Measurements from ENCODE around the gene RASA3.
"Not testable (repeated sequence)": the region's sequence is repeated elsewhere in the genome, so short reads cannot be mapped to it uniquely, and the experiment has no call there.

Gene RASA3

DNA sequence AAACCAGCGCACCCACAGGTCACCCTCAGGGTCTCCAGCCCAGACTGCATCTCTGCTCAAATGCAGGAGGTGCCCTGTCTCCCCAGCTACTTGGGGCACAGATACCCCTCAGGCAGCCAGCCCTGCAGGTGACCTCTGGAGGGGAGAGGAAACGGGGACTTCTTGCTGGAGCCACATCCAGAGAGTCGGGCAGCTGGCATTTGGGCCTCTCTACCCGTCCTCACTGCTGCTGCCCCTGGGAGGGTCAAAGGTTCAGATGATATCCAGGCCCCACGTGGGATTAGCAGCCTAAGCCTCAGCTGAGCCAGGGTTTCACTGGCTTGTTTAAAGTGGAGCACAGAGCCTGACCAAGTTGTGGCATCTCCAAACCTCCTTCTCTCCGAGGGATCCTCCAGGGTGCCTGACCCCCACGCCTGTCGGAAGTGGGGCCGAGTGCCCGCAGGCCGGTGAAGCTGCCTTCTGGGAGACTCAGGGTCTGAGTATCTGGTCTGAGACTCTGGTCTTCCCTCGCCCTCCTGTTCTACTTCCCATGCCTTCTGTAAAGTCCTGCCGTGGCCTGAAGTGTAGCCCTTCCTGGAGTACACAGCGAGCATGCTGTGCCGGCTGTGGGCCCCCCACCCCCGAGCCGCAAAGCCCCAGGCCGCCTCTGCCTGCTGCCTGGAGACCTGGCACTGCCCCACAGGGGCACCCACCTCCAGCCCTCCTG, 2.1 kb downstream of the RASA3 start:
- no peak for DNase-seq (ENCODE audit: low read depth, low spot score)
- H3K4me3 ChIP-seq (ENCODE audit: low read length), result peak overlapping the region; percentile 82

DNA sequence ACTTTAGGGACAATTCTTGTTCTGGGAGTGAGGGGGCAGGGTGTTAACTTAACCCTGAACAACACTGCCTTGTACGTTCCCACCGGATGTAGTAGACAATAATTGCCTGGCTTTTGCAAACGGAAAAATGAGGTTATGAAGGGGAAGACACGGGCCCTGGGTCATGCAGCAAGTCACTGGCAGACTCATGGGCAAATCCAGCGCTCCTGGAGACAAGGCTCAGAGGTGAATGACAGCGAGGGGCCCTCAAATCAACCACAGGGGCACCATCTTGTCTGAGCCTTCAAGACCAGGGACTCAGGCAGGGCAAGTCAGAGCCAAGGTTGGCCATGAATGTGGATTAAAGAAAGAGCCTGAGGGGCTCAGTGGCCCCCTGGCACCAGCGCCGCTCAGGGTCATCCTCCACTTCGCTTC, 2.8 kb downstream of the RASA3 start:
- peak; percentile 73 for DNase-seq (ENCODE audit: low read depth, low spot score)
- peak overlapping the region; percentile 82 for H3K4me3 ChIP-seq (ENCODE audit: low read length)

DNA sequence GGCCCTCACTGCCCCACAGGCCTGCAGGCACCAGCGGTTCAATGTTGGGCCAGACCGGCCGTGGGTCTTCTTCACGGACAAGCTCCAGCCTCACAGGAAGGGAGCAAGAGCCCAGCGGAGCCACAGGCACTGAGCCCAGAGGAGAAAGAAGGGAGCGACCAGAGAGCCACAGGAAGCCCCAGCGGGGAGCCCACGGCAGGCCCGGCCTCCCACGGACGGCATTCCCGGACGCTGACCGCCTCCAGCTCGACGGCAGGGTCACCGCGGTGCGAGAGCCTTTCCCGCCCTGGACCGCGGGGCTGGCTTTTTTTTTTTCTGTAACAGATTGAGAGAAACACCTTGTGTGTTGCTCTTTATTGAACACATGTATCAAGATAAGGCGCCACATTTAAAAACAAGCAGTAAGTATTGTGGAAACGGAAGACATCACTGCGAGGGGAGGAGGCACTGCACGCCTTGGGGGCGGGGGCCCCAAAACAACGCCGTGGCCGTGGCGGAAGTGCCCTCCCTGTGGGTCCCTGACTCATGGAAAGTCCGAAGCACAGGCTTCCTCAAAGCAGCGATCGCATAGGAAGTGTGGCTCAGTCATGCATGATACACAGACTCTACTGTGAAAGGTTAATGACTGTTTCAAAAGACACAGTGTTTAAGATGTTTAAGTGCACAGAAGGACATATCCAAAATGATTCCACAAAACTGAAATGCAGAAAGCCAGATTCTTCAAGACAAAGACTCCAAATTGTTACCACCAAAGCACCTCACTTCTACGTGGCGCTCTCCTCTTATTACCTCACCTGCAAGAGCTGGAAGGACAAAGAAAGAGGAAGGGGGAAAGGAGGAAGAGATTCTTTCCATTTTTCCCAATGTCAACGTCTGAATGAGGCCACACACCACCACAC, 3.5 kb downstream of the RASA3 start:
- DNase-seq (ENCODE audit: low read depth, low spot score), result peak; percentile 56

DNA sequence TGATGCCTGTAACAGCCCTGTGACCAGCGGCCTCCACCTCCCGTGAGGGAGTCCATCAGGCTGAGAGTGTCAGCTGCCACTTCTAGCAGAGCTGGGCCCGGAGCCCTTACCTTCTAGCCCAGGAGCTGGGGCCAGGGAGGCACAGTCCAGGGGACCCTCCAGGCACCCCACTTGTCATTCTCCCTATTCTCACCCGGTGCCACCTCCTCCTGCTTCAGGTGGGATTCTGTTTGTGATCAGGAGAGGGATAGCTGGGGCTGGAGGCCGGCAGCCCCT, 4.1 kb downstream of the RASA3 start:
- no peak for DNase-seq (ENCODE audit: low read depth, low spot score)
- no peak overlapping the region for H3K4me3 ChIP-seq (ENCODE audit: low read length)

More for the DNA sequence above, 3.5 kb downstream of the RASA3 start:
- H3K4me3 ChIP-seq (ENCODE audit: low read length), result peak overlapping the region; percentile 82

DNA sequence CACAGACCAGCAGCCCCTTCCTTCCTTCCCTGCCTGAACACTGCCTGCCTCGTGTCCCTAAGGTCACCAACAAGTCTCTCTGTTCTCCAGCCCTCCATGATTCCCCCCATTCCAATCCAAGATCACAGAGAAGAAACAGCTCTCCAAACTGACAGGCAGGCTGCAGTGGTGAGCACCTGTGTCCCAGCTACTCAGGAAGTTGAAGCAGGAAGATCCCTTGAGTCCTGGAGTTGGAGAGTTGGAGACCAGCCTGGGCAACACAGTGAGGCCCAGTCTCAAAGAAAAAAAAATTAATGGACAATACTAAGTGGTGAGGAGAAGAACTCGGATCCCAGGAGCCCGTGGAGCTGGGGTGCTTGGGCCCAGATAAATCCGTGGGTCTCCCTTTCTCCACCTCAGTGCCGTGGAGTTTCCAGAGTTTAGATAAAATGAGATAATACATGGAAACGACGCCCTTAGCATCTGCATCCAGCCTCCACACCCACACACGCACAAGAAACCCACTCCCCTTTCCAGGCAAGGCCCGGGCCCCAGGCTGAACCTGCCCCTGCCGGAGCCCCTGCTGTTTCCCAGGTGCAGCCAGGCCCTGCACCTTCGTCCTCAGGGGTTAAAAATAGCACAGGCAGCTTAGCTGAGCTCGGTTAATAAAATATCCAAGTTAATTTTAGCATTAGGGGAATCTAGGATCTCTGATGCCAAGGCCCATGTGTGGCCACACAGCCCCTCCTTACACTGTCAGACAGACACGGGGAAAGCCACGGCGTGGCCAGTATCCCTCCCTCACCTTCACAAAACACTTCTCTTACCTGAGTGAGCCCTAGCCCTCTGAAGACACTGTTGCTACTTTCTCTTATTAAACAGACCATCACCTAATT, 4.7 kb downstream of the RASA3 start:
- H3K4me3 ChIP-seq (ENCODE audit: low read length), result no peak overlapping the region
- no peak for DNase-seq (ENCODE audit: low read depth, low spot score)

DNA sequence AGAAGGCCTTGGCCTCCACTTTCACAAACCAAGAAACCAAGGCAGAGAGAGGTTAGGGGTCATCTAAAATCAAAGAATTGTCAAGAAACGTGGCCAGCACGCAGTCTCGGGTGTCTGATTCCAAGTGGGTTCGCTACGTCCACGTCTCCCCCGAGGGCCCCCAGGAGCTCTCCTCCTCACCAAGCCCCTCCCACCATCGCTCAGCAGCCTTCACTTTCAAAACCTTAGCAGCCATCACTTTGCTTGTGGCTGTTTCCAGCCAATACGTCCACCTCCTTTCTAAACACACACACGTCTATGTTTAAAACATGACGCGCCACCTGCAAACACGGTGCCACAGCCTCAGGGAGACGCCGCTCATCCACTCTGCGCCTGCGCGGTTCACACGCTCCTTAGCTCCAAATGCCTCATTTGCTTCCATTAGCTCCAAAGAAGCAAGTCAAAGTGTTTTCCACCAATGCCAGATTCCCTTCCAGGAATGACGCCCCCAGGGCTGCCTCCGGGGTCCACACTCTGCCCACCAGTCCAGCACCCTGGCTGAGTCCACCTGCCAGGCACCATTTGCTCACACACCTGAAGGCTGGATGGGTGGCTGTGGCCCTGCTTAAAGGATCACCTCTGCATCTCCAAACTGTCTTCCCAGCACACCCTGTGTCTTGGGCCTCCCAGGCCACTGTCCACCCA, 5.5 kb downstream of the RASA3 start:
- DNase-seq (ENCODE audit: low read depth, low spot score), result no peak
- no peak overlapping the region for H3K4me3 ChIP-seq (ENCODE audit: low read length)

DNA sequence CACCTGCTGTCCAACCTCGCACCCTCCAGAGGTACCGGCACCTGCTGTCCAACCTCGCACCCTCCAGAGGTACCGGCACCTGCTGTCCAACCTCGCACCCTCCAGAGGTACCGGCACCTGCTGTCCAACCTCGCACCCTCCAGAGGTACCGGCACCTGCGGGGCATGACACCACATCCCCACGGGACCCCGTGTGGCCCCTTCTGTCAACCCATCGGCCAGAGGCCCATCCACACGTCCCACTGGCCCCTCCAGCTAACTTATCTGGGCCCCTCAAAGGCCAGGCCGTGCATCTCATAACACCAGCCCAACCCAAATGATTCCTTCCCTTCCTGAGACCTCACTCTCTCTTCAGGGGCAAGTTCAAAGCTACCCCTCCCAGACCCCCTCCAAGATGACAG, 6.3 kb downstream of the RASA3 start:
- DNase-seq (ENCODE audit: low read depth, low spot score), result not testable (repeated sequence)

DNA sequence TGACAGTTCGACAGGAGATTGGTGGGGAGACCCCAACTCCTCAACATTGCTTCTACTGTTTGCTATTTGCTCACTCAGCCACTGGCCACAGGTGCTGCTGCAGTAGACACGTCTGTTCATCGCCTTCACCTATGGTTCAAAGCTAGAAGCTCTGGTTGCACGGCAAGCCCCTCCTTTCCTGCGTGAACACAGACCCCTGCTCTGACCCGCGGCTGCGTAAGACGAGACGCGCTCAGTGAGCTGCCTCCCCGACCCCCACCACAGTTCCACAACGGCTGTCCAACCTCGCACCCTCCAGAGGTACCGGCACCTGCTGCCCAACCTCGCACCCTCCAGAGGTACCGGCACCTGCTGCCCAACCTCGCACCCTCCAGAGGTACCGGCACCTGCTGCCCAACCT, 6.8 kb downstream of the RASA3 start:
- H3K4me3 ChIP-seq (ENCODE audit: low read length), result no peak overlapping the region
- DNase-seq (ENCODE audit: low read depth, low spot score), result no peak

More for the DNA sequence above, 6.3 kb downstream of the RASA3 start:
- not testable (repeated sequence) for H3K4me3 ChIP-seq (ENCODE audit: low read length)

DNA sequence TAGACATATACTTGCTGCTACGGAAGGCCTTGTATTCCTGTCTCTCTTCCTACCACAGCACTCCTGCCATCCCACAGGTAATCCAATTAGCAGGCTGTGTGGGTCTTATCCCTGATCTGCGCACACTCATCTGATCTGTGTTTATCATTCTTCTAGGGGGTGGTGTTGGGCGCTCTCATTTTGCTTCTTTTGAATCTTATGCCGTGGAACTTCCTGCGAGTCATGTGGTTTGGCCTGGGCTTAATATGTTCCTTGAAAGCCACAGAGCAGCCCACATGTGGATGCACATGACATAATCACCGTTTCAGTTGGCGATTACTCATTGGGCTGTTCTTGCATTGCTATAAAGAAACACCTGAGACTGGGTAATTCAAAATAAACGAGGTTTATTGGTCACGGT, 7.5 kb downstream of the RASA3 start:
- peak; percentile 84 for DNase-seq (ENCODE audit: low read depth, low spot score)

DNA sequence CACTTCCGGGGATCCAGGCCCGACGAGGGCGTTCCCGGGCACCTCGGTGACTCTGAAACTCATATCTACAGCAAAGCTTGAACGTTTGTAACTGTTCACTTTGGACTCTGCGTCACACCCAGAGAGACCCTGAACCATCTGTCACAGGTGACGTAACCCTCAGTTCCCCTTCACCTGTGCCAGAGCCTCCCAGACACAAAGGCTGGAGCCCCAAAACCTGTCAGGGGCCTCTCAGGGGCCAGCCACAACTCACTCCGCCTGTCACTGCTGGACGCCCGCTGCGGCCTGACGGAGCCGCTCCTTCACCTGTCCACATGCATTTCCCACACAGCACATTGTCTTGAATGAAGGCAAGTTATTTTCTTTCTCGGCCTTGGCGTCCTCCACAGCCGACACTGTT, 8.0 kb downstream of the RASA3 start:
- no peak for DNase-seq (ENCODE audit: low read depth, low spot score)
- H3K4me3 ChIP-seq (ENCODE audit: low read length), result no peak overlapping the region

More for the DNA sequence above, 7.5 kb downstream of the RASA3 start:
- no peak overlapping the region for H3K4me3 ChIP-seq (ENCODE audit: low read length)

DNA sequence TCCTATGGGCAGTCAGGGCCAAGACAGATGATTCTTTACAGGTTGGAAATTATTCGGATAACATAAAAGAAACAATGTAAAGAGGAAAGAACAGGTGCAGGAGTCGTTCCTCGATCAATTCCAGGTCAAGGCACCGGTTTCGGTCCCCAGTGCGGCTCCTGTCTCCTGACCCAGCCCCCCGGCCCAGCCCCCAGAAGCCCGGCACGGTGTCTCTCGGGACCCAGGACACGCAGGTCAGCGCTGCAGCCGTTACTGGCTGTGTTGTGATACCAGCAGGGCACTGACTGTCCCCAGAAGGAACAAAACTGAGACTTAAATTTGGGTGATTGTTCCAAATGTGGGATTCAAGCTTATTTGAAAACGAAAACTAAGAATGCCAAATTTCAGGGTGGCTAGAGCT, 8.5 kb downstream of the RASA3 start:
- no peak for DNase-seq (ENCODE audit: low read depth, low spot score)
- no peak overlapping the region for H3K4me3 ChIP-seq (ENCODE audit: low read length)

DNA sequence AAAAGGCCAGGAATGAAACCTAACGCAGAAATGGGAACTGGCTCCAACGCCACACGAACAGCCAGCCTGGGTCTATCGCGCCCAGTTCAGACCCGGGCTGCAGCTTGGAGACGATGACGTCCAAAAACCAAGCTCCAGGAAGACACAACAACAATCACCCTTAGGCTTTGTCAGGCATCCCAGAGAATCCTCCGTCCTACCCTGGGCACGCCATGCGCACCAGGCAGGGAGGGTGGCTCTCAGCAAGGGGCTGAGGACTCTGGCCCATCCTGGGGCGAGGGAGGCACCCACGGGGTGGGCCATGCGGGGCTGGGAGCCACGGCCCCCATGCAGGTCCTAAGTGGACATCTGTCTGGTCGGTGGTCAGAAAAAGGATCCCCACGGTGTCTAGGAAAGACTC, 9.0 kb downstream of the RASA3 start:
- DNase-seq (ENCODE audit: low read depth, low spot score), result no peak
- no peak overlapping the region for H3K4me3 ChIP-seq (ENCODE audit: low read length)

DNA sequence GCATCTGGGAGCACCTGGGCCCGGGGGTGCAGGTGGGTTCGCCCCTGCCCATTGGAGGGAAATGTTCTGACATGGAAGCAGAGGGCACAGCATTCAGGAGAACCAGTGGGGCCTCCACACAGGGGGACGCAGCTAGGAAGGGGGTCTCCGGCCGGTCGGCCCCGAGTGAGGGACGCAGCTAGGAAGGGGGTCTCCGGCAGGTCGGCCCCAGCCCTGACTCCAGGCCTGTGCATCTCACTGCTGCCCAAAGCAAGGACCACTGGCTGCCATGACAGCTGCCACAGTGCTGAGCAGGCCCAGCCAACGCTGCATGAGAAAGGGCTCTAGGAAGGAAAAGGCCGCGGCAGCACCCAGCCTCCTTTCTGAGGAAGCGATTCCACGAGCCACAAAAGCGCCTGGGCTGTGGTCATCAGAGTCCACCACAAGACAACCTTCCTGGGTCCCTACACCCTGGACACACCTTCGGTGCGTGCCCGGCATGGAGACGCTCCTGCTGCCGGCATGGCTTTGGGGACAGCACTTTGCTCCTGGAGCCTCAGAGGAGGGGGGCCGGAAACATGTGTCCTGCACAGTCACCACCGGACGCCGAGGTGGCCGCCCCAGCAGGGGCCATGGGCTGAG, 9.7 kb downstream of the RASA3 start:
- DNase-seq (ENCODE audit: low read depth, low spot score), result no peak
- no peak overlapping the region for H3K4me3 ChIP-seq (ENCODE audit: low read length)

DNA sequence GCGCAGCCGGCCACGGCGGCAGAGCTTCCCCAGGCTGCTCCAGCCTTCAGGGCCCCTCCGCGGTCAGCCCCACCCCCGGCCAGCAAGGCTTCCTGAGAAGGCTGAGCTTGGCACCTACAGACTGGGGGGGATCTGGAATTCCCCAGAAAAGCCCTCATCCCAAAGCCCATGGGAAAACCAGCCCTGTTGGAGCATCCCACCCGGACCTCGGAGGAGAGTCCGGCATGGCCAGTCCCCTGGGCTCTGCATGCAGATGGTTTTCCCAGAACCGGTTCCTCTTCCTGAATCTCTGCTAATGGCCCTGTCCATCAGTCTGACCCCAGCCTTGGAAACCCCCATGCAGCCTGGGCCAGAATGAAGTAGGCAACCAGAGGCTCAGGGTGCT, 10.3 kb downstream of the RASA3 start:
- no peak for DNase-seq (ENCODE audit: low read depth, low spot score)
- H3K4me3 ChIP-seq (ENCODE audit: low read length), result no peak overlapping the region

DNA sequence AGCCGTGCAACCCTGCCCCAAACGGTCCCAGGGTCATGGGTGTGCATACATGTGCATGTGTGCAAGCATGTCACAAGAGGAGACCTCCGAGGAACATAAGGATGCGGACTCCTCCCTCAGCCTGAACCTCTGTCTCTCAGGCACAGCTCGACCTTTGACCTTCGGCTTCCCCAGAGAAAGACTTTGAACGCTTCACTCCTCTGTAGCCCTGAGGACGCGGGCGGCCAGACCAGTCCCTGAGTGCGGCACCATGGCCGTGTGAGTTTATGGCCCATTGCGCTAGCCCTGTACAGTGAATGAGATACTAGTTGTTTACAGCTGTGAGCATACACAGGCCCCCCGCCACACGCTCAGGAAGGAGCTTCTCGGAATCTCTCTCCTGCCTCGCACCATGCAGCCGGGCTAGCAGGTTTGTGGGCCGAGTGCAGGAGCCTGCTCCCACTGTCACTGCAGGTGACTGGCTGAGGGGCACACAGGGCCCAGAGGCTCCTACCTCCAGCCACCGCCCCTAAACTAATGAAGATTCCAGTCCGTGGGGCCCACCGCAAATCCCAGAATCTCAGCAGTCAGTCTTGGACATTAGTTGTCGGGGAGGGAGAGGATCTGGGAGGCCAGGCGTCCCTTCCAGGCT, 10.8 kb downstream of the RASA3 start:
- DNase-seq (ENCODE audit: low read depth, low spot score), result no peak
- H3K4me3 ChIP-seq (ENCODE audit: low read length), result no peak overlapping the region

DNA sequence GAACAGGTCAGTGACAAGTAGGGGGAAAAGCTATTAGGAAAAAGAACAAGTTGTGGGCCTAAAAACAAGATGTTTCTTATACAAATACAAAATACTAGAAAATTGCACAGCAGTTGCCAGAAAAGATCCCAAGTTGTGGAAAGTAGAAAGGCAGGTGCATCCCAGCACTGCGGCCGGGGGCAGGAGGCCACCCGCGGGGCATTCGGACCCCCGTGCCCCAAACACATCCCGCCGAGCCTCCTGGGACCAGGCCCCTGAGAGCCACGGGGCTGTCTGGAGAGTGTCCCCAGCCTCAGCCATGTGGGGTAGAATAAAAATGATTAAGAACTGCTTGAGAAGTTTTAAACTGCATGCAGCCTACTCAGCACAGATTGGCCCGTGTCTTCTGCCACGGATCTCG, 11.4 kb downstream of the RASA3 start:
- no peak overlapping the region for H3K4me3 ChIP-seq (ENCODE audit: low read length)

DNA sequence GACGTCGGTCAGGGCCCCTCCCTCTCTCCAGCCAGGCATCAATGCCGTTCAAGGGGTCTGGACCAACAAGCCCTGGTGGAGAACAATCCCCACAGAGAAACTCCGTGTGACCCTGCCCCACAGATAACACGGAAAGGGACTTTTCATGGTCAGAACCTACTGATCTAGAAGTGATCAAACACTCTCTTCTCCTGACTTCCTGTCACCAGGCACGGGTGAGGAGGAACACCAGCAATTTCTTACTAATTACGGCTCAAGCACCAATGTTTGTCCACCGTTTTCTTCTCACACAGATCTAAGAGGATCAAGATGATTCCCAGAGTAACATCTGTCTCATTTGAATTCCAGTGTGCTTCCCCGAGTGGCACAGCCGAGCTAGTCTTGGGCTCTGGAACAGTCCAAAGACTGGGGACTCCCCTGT, 11.8 kb downstream of the RASA3 start:
- no peak overlapping the region for H3K4me3 ChIP-seq (ENCODE audit: low read length)
- DNase-seq (ENCODE audit: low read depth, low spot score), result no peak

More for the DNA sequence above, 11.4 kb downstream of the RASA3 start:
- no peak for DNase-seq (ENCODE audit: low read depth, low spot score)

DNA sequence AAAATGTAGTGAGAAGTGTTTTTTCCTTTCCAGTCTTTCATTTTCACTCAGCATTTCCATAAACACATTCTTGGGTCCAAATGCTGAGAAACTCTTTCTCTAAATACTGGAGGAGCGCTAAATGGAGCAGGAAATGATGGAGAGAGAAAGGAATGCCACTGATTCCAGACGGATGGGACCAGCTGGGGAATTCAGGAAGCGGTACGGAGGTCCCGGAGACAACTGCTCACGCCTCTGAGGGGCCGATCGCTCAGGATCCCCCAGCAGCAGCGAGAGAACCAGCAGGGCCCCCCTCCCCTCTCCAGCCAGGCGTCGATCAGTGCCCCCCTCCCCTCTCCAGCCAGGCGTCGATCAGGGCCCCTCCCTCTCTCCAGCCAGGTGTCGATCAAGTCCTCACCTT, 13.2 kb downstream of the RASA3 start:
- DNase-seq (ENCODE audit: low read depth, low spot score), result no peak
- H3K4me3 ChIP-seq (ENCODE audit: low read length), result no peak overlapping the region

All from Jurkat, Clone E6-1 (cell line).